ENCODE measurements around the gene HTR2B. TPM values are rescaled to one million over a fixed set of nuclear protein-coding genes. Genes with fewer than 3 reads are reported as not detected.
"Not testable (repeated sequence)": the region's sequence is repeated elsewhere in the genome, so short reads cannot be mapped to it uniquely, and the experiment has no call there.

HTR2B gene
- total RNA-seq, 1 donor from 2014 or later: 0.35 TPM

DNA sequence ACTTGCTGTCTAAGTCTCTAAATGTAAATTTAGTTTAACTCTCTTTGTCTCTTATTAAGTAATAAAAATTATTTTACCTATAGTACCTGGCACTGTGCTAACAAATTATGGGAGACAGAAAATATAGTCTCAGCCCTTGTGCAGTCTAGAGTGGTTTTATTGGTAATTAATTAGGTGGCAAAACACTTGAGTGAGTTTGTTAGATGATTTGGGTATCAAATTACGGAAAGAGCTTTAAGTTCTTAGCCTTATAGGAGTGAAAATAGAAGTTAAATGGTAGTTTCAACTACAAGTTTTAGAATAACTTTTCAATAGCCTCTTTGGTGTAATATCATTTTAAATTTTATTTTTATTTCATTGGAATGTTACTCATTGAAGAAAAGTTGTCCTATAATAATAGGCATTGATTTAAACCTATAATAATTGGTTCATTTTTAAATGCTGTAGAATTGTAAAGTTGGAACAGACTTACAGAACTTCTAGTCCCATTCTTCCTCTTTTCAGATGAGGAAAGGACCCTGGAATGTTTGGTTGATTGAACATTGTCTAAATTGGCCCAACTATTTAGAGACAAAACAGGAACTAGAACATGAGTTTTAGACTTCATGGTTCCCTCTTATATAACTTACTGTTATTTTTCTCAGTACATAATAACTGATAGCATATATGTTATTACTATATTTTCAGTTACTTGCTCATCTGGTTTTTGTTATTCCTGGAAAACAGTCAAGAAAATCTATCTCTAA lies 10.2 kb upstream of the HTR2B start:
- no peak for ATAC-seq
- no peak for DNase-seq (ENCODE audit: low spot score)

DNA sequence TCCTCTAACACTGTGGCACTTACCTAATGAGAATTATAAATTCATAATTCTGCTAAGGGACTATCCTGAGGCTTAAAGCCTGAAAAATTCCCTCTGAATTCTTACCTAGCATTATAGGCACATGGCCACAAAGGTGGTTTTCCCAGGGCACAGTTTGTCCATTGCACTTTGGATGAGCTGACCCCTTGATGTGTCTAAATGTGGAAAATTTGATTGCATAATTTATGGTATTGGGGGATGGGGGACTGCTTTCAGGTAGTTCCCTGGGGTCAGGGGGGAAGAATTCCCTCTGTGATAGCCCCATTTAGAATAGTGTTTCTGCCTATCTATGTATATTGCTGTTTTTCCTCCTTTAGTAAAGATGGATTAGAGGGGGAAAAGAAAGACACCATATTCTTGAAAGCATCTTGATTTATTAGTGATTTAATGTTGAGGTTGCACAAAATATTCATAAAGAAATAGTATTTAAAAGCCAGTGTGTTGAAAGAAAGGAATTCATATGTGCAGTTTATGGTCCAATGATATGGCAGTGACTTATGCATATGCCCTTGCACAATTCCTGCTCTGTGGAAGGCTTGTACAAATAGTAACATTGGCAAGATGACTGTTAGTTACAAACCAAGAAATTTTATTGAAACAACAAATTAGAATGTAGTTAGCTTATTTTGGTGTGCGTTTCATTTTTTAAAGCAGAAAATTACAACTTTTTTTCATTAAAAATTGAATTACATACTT lies 8.7 kb upstream of the HTR2B start:
- peak; percentile 82 for ATAC-seq
- peak; percentile 64 for DNase-seq (ENCODE audit: low spot score)

DNA sequence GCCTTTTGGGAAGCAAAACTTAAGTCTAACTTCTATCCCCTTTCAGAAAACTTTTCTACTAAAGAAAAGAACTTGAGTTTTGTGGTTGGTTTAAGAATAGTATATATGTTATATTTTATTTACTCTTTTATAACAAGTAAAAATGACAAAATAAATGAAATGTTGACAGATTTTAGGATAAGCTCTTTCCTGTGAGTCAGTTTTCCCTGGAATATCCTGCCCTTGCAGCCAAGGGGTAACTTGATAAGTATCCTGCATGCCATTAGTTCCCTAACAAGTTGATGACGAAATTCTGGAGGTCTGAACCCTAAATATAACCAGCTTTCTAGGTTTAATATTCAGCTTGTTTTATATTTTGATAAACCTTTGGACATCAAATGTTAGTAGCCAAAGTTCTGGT lies 7.3 kb upstream of the HTR2B start:
- ATAC-seq (no peak), DNase-seq (ENCODE audit: low spot score) (no peak)

DNA sequence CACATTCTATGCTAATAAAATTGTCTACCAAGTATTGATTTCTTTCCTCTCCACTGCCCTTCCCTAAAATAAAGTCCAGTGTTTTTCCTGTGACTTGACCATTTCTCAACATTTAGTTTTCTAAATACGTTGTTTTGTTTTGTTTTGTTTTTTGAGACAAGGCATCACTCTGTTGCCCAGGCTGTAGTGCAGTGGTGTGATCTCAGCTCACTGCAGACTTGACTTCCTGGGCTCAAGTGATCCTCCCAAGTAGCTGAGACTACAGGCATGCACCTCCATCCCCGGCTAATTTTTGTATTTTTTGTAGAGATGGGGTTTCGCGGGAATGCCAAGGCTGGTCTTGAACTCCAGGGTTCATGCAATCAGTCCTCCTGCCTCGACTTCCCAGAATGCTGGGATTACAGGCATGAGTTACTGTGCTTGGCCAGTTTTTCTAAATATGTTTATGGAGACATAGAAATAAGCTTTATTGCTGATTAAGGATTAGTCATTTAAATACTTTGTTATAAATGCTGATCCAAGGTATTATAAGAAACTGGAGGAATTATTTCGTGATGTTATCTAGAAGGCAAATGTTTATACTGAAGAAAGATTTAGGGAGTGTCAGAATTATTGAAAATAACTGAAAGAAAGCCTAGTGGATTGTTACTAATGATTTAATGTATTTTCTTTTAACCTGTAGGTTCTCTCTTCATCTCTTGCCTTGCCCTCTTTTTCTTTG lies 5.7 kb upstream of the HTR2B start:
- ATAC-seq: no peak
- DNase-seq (ENCODE audit: low spot score): no peak

DNA sequence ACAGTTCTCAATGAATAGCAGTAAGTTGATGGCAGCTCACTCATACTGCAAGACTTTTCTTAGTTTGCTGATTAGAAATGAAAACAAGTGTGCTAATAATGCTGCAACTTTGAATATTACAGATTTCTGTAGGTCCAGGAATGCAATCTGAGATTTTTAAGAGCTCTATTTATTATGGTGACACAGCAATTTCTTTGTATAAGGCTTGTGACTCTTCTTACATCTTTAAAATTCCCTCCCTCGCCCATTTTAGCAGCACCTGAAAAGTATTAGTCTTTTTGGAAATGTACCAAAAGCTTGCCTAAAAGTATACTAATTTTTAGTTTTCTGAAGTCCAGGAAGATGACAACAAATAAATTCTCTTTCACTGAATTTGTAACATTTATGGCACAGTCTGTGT lies 4.4 kb upstream of the HTR2B start:
- no peak for ATAC-seq

DNA sequence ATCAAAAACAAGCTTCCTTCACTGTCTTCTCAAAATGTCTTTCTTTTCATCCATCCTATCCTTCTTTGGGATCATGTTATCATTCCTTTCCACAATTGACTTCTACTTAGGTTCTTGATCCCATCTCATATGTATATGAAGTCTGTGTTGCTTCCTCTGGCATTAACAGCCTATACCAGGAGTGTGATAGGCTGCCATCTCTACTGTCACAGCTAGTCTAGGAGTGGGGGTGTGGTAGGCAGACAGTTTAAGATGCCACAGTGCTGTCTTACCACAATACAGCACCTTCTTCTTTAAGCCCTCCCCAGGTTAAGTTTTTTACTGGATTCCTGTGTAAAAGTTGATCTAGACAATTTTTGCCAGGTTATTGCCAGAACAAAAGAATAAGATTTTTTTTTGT lies 3.7 kb upstream of the HTR2B start:
- ATAC-seq: no peak
- DNase-seq (ENCODE audit: low spot score): no peak

More for the DNA sequence above, 4.4 kb upstream of the HTR2B start:
- DNase-seq (ENCODE audit: low spot score): no peak

DNA sequence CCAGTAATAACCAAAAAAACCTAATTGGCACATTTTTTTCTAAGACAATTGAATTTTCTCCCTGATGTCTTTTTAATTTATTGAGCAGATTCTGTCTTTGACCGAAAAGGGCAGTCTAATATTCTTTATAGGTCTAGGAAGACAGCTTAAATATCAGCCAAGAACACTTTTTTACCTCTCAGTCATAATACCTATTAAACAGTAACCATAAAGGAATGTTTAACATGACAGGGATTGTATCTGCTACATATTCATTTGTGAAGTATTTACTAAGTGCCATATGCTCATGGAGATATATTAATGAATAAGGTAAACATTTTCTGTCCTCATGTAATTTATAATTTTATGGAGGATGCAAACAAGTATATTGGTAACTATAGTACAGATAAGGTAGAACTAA lies 3.1 kb upstream of the HTR2B start:
- no peak for ATAC-seq
- DNase-seq (ENCODE audit: low spot score): no peak

DNA sequence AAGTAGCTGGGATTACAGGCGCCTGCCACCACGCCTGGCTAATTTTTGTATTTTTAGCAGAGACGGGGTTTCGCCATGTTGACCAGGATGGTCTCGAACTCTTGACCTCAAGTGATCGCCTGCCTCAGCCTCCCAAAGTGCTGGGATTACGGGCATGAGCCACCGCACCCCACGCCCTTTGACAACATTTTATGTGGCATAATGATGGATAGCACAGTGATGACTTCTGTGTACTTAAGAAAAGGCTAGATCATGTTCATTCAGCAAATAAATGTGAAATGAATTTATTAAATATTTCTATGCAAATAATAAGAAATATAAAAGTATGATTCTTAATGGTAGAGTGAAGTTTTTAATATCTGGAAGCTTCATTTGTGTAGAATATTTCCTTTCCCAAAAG lies 2.6 kb upstream of the HTR2B start:
- no peak for ATAC-seq
- DNase-seq (ENCODE audit: low spot score): no peak

DNA sequence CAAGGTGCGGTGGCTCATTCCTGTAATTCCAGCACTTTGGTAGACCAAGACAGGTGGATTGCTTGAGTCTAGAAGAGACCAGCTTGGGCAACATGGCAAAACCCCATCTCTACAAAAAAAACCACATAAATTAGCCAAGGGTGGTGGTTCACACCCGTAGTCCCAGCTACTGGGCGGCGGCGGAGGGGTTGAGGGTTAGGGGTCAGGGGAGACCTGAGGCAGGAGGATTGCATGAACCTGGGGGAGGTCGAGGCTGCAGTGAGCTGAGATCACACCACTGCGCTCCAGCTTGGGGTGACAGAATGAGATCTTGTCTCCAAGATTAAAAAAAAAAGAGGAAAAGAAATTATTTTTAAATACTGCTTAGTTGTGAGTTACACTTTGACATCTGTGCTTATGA lies 1.3 kb upstream of the HTR2B start:
- no peak for DNase-seq (ENCODE audit: low spot score)
- no peak for ATAC-seq

DNA sequence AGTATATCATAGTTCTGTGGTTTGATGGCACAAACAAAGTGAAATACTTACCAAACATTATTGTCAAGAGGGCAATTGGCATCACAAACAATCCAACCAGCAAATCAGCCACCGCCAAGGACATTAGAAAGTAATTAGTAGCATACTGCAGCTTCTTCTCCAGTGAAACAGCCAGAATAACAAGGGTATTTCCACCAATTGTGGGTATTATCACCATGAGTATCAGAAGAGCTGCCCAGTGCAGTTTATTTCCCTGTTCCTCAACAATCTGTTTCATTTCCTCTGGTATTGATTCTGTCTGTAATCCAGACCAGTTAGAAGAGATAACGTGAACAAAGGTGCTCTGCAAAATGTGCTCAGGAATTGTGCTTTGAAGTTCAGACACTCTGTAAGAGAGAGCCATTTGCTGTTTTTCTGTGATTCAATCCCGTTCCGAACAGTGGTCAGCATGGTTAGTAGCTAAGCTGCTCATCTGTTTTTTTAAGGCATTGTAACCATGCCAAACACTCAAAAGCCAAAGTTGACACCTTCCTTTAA lies 1.4 kb downstream of the HTR2B start:
- DNase-seq (ENCODE audit: low spot score): no peak
- peak; percentile 88 for ATAC-seq

DNA sequence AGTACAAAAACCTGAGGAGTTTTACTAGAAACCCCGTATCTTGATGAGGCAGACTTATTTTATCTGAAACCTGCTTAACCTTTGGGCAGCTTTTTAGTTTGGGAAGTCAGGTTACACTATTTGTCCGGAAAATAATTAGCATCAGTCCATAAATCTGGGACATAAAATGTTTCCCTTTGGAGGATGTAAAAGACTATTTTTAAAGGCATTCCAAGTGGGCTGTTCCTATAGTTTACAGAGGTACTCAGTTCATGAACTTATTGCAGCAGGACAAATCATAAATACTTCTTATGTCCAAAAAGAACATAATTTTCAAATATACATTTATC lies 6.3 kb downstream of the HTR2B start:
- ATAC-seq: no peak
- DNase-seq (ENCODE audit: low spot score): no peak

DNA sequence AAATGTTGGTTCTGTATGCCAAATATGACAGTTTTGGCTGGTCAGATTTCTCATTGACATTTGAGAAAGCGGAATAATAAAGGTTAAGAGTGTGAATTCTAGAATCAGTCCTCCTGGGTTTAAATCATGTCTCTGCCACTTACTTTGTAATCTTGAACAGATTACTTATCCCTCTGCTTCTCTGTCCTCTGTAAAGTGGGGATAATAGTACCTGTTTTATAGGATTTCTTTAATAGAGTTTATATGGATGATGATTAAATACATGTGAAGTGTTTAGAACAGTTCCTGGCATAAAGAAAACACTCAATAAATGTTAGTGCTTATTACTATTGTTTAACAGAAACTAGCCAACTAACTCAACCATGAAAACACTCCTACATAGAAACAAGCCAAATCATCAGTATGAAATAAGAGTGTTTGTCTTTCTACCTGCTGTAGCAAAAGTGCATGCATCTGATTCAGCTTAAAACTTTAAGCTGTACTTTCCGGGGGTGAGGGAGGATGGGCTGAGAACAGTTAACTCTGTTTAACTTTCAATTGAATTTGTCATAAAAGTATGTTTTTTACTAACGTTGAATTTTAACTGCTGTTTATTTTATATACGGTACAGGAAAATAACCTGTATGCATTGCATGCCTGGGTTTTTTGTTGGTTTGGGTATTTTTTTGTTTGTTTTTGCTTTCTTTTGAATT lies 6.8 kb downstream of the HTR2B start:
- DNase-seq (ENCODE audit: low spot score): no peak
- ATAC-seq: no peak

DNA sequence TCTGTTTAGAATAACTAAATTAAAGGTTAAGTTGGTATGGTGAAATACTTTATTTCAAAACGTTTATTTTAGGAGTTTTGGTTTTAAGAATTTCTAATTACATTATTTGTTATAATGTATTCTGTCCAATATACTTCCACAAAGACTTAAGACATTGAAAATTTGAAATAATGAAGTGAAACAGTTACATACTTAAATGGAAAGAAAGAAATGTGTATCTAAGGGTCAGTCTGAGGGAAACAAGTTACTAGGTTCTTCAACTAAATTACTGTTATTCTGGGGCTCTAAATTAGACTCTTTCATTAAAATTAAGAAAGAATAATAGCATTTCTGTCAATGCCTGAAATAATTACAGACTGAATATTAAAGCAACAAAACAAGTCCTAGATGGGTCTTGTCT lies 7.7 kb downstream of the HTR2B start:
- no peak for ATAC-seq
- DNase-seq (ENCODE audit: low spot score): no peak

DNA sequence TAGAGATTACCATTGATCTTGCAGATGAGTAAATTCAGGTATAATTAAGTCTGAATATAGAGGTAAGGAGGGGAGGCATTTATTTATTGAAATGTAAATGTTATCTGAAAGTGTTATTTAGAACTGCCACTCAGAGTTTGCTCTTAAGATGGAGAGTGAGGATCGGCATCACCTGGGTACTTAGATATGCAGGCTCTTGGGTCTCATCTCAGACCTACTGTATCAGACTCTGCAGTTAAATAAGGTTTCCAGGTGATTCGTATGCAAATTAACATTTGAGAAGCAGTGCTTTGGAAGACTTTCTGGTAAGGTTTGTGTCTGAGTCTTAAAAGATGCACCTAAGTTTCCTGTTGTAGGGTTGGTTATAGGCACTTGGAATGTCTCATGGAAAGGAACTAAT lies 9.2 kb downstream of the HTR2B start:
- ATAC-seq (no peak), DNase-seq (ENCODE audit: low spot score) (no peak)

DNA sequence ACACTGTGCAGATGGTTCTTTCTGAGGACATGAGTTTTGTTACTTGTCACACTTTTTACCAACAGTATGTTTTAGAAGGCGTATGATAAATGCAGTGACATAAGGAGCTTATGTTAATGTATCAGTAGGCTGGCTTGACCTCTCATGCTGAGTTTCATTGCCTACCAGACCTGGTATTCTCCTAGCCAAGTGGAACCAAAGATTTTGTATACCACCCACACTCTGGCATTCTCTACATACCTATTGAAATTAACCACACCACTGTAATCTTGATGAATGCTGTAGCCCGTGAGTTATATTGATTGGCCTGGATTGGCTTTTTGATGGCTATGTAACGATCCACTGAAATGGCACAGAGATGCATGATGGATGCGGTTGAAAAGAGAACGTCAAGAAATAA lies 11.4 kb downstream of the HTR2B start:
- DNase-seq (ENCODE audit: low spot score) (no peak), ATAC-seq (no peak)

DNA sequence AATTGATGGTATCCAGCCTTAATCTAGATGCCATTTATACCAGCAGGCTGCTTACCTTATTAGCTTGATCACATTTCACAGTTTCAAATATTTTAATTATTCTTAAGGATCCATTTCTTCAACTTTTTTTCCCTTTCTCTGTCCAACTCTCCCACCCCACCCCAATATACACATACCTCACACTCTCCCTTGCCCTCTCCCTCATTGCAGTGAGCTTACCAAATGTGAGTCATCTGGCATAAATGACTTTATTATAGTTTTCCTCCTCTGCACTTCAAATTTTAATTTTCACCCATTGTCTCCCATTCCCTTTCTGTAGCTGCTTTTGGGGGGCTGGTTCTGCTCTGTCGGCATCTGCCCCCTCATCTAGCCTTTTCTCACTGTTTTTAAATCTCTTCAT lies 12.9 kb downstream of the HTR2B start:
- DNase-seq (ENCODE audit: low spot score): no peak
- ATAC-seq: no peak

DNA sequence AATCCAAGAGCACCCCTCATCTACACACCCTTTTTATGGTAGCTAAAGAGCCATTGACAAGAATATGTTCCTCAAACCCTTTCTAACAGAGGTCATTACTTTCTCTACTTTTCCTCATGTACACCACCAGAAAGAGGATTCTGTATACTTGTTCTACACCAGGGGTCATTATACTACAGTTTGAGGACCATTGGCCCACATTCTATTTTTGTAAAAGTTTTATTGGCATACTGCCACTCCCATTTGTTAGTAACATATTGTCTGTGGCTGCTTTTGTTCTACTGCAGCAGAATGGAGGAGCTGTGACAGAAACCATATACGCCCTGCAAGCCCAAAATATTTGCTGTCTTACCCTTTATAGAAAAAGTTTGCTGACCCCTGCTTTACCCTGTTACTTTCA lies 14.3 kb downstream of the HTR2B start:
- ATAC-seq (peak; percentile 57), DNase-seq (ENCODE audit: low spot score) (no peak)

DNA sequence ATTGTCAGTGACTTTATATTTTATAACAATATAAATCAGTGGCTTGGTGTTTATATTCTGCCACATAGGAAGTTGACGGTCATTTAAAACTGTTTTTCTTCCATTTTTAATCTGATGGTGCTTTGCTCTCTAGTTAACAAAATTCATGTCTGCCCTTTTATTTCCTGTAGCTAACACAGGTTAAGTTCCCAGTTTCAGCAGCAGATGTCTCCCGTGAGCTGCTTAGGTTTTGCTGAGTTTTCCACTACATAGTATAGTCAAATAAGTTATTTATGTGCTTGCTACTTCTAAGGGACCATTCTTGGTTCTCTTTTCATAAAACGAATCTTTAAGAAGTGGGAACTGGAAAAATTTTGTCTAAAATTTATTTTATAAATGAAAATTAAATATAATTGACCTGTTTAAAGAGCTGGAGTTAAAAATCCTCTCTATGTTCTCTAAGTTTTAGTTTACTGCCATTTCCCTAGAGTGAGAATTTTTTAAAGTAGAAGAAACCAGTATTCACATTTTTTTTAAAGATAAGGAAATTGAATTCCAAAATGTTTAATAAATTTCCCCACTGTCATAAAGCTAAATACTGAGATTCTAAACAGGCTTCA lies 20.6 kb downstream of the HTR2B start:
- ATAC-seq (peak; percentile 92), DNase-seq (ENCODE audit: low spot score) (no peak)

DNA sequence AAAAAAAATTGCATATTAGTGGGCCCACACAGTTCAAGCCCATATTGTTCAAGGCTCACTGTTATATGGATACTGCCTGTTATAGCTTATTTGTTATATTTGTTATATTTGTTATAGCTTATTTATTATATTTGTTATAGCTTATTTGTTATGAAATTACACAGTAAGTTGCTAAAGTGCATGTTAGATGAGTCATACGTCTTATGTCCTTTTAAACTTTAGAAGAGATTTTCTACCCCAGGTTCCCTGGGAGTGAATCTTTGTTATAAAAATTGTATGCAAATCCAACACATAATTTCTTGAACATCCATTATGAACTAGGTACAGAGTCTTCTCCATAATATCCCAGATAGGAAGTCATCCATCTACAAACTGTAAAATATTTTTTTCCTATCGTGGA lies 22.1 kb downstream of the HTR2B start:
- DNase-seq (ENCODE audit: low spot score) (no peak), ATAC-seq (no peak)

DNA sequence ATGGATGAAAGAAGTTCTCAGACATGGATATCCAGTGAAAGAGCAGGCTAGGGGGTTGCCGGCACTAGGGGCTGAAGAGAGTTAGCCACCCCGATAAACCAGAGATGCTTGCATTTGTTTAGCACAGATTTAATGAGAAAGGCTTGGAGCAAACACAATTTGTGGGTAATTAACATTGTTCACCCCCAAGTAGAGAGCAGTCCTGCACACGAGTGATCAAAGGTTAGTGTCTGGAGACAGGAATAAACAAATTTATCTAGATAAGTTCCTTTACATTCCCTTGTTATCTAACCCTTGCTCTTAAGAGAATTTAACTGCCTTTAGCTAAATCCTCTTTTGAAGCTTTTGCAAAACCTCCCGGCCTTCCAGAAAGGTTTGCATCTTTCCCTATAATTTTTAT lies 23.9 kb downstream of the HTR2B start:
- DNase-seq (ENCODE audit: low spot score) (no peak), ATAC-seq (peak; percentile 19)

DNA sequence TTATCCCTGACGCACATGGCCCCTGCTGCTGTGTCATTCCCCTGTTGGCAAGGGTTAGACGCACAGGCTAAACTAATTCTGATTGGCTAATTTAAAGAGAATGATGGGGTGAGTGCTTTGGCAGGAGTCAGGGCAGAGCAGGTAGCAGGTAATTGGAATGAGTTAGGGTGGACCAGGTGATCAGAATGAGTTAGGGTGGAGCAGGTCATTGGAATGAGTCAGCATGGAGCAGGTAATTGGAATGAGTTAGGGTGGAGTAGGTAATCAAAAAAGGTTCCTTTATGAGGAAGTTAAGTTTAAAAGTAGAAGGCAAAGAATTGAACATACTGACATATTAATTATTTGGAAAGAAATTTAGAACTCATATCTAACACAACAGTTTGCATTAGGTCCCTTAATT lies 24.5 kb downstream of the HTR2B start:
- ATAC-seq; DNase-seq (ENCODE audit: low spot score): not testable (repeated sequence)
